ENCODE results near the gene SEPTIN3.

SEPTIN3 gene

GRCh38 chr22:41978732-41979131 is 9.5 kb downstream of the SEPTIN3 start:
- Histone ChIP-seq H3K4me3 (ENCODE audit: low read depth, low read length) (no peak overlapping the region), H3K4me1 (peaks cover 2% of the 10 kb centered on the region; the same call in 1 of the 2 replicates), H3K9me3 (no peaks in the 10 kb centered on the region), H3K36me3 (no peaks in the 10 kb centered on the region), H3K27me3 (peaks cover 16% of the 10 kb centered on the region)
- no peak for TF ChIP-seq CTCF (IDR thresholded peaks at IDR 0.05; ENCODE audit: low read depth, low read length)
- no peak for DNase-seq

GRCh38 chr22:41979423-41980250 is 10.4 kb downstream of the SEPTIN3 start:
- H3K27me3 ChIP-seq, result peaks cover 16% of the 10 kb centered on the region
- no peak for DNase-seq

DNA sequence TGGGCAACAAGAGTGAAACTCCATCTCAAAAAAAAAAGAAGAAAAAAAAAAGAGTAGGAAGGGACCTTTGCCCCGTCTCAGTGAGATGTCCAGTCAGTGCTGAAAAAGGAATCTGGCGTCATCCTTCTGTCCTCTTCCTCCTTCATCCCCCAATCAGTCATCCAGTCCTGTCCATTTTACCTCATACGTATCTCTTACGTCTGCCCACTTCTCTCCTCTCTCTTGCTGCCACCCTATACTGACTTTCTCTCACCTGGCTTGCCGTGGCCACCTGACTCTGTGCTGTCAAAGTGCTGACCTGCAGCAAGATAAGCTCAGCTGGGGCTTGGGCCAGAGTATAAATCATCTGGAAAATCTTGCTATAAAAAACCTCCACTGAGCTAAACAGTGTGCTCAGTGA is 13.6 kb downstream of the SEPTIN3 start:
- H3K36me3 ChIP-seq, result no peaks in the 10 kb centered on the region
- no peak for DNase-seq
- no peaks in the 10 kb centered on the region for H3K4me1 ChIP-seq
- no peak for TF ChIP-seq CTCF (IDR thresholded peaks at IDR 0.05; ENCODE audit: low read depth, low read length)
- no peak overlapping the region for H3K4me3 ChIP-seq (ENCODE audit: low read depth, low read length)
- no peaks in the 10 kb centered on the region for H3K27me3 ChIP-seq
- no peaks in the 10 kb centered on the region for H3K9me3 ChIP-seq

More at GRCh38 chr22:41979423-41980250, 10.4 kb downstream of the SEPTIN3 start:
- no peak for TF ChIP-seq CTCF (IDR thresholded peaks at IDR 0.05; ENCODE audit: low read depth, low read length)
- Histone ChIP-seq H3K9me3 (no peaks in the 10 kb centered on the region), H3K4me1 (peaks cover 2% of the 10 kb centered on the region; the same call in 1 of the 2 replicates), H3K36me3 (no peaks in the 10 kb centered on the region), H3K4me3 (ENCODE audit: low read depth, low read length) (no peak overlapping the region)

DNA sequence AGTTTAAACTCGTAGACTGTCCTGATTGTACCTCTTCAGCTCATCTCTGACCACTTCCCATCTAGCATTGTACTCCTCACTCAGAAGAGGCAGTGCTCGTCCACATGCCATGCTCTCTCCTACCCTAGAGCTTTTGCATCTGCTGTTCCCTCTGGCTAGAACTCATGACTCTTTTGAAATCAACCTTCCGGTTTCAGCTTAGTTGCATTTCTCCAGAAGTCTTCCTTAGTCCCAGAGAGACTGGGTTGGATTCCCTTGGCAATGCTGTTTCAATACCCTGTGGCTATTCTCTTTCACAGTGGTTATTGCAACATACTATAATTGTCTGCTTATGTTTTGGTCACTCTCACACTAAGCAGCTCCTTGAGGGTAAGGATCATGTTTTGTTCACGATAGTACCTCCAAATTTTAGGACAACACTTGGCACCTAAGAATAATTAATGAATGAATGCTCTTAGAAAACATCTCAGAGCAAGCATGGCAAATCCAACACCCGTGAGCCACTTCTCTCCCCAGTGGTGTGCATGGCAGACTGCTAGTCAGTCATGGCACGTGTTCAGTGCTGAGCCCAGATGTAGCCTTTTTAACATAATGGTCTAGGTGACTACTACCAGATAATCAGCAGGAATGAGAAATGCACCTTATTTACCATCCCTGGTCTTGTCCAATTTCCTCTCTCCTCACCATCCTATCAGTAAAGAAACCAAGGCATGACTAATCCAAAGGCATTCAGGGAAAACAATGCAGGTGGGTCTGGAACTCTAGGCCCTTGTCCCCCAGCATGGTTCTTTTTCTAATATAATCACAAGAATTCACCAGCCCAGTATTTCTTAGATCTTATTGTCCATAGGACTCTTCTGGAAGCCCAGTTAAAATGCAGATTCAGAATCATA is 14.5 kb downstream of the SEPTIN3 start:
- no peaks in the 10 kb centered on the region for H3K36me3 ChIP-seq
- no peaks in the 10 kb centered on the region for H3K4me1 ChIP-seq
- no peaks in the 10 kb centered on the region for H3K27me3 ChIP-seq
- no peak for TF ChIP-seq CTCF (IDR thresholded peaks at IDR 0.05; ENCODE audit: low read depth, low read length)
- H3K4me3 ChIP-seq (ENCODE audit: low read depth, low read length), result no peak overlapping the region
- no peaks in the 10 kb centered on the region for H3K9me3 ChIP-seq
- DNase-seq, result no peak

DNA sequence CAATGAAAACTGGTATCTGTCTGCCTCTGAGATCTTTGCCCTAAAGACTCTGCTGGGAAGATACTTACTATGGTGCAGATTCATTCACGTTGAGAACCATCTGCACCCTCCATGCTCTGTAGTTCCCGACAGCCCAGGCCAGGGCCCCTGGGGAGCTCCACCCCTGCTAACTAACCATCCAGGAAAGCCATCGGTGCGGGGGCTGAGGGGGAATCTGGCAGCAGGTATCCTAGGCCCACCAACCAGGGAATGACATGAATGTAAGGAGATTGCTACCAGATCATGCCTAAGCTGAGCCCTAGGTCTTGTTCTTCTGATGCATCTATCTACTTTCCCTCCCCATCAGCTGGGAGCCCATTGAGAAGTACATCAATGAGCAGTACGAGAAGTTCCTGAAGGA is 18.0 kb downstream of the SEPTIN3 start:
- Histone ChIP-seq H3K4me3 (ENCODE audit: low read depth, low read length) (no peak overlapping the region), H3K4me1 (no peaks in the 10 kb centered on the region), H3K36me3 (no peaks in the 10 kb centered on the region), H3K9me3 (no peaks in the 10 kb centered on the region), H3K27me3 (no peaks in the 10 kb centered on the region)
- TF ChIP-seq CTCF (IDR thresholded peaks at IDR 0.05; ENCODE audit: low read depth, low read length), result no peak
- DNase-seq, result no peak

All from BE2C (cell line).